ENCODE data around the gene SLC24A3.
"Not testable (repeated sequence)": the region's sequence is repeated elsewhere in the genome, so short reads cannot be mapped to it uniquely, and the experiment has no call there.

SLC24A3 gene

DNA sequence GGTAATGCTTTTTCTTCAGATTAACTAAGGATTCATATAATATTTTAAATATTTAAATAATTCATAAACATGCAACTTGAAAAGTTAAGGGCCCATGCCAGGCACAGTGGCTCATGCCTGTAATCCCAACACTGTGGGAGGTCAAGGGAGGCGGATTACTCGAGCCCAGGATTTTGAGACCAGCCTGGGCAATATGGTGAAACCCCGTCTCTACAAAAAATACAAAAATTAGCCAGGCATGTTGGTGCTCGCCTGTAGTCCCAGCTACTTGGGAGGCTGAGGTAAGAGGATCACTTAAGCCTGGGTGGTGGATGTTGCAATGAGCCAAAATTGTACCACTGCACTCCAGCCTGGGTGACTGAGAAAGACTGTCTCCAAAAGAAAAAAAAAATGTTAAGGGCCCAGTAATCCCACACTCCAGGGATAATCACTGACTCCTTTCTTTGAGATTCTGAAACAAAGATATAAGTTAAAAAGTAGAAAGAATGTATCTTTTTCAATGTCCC, 537.7 kb downstream of the SLC24A3 start:
- Histone ChIP-seq H3K4me3 (ENCODE audit: low read length) (no peak overlapping the region), H3K9ac (ENCODE audit: low read depth, low read length) (no peak overlapping the region)

DNA sequence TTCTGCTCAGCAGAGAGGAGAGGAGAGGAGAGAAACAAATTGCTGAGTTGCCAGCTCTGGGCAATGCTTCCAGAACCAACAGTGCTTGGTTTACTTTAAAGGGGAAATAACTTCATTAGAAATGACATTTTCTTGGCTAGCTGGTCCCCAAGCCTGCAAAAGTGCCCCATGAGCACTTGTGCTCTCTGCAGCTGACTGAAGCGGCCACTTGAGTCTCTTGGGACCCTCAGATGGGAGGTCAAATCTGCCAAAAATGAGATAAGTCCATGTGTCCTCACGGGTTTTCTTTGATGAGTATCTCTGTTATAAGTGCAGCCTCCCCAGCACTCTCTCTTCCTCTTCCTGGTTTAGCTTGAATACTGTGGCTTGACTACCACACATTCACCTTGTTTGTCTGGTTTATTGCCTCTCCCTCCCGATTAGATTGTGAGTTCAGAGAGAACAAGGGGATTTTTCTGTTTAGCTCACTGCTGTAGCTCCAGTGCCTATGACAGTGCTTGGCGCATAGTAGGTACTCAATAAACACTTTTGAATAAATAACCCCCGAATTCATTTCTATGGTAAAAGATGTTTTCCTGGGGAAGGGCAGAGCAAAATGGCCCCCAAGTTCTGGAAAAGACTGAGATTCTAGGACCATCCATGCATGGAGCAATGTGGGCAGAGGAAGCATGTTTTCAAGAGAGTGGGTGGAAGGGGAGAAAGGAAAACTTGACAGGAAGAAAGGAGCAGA, 538.6 kb downstream of the SLC24A3 start:
- no peaks in the 10 kb centered on the region for H3K36me3 ChIP-seq (ENCODE audit: insufficient read depth, low read length)
- H3K4me1 ChIP-seq (ENCODE audit: control insufficient read depth, insufficient read depth, low read length) = no peaks in the 10 kb centered on the region
- H3K9me3 ChIP-seq (replicated peaks; ENCODE audit: low read length) = no peaks in the 10 kb centered on the region
- peaks cover 28% of the 10 kb centered on the region for H3K27me3 ChIP-seq (ENCODE audit: control insufficient read depth, insufficient read depth, low read length)
- no peak overlapping the region for H3K9ac ChIP-seq (ENCODE audit: low read depth, low read length)
- no peak overlapping the region for H3K4me2 ChIP-seq (ENCODE audit: low read length)
- no peak overlapping the region for H3K4me3 ChIP-seq (ENCODE audit: low read length)

More for the DNA sequence above, 537.7 kb downstream of the SLC24A3 start:
- Histone ChIP-seq H3K4me1 (ENCODE audit: control insufficient read depth, insufficient read depth, low read length) (no peaks in the 10 kb centered on the region), H3K9me3 (replicated peaks; ENCODE audit: low read length) (no peaks in the 10 kb centered on the region), H3K27me3 (ENCODE audit: control insufficient read depth, insufficient read depth, low read length) (peaks cover 28% of the 10 kb centered on the region), H3K36me3 (ENCODE audit: insufficient read depth, low read length) (no peaks in the 10 kb centered on the region), H3K4me2 (ENCODE audit: low read length) (no peak overlapping the region)

DNA sequence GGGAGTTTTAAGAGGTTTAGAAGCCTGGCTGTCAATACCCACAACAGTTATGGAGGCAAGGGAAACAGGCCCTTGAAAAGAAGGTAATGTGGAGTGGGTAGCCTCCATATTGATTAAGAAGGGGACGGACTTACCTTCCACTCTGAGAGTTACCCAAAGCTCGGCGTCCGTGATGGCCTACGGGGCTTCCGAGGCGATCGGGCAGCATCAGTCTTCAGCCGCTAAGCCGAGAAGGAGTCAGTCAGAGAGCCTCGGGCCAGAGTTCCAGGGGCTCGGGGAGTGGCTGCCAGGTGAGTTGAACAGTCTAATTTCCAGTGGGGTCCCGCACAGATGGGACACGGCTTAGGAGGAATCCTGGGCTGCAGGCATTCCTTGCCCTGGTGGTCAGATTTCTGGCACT, 541.8 kb downstream of the SLC24A3 start:
- peaks cover 14% of the 10 kb centered on the region for H3K4me1 ChIP-seq (ENCODE audit: control insufficient read depth, insufficient read depth, low read length)
- H3K9ac ChIP-seq (ENCODE audit: low read depth, low read length) = not testable (repeated sequence)

DNA sequence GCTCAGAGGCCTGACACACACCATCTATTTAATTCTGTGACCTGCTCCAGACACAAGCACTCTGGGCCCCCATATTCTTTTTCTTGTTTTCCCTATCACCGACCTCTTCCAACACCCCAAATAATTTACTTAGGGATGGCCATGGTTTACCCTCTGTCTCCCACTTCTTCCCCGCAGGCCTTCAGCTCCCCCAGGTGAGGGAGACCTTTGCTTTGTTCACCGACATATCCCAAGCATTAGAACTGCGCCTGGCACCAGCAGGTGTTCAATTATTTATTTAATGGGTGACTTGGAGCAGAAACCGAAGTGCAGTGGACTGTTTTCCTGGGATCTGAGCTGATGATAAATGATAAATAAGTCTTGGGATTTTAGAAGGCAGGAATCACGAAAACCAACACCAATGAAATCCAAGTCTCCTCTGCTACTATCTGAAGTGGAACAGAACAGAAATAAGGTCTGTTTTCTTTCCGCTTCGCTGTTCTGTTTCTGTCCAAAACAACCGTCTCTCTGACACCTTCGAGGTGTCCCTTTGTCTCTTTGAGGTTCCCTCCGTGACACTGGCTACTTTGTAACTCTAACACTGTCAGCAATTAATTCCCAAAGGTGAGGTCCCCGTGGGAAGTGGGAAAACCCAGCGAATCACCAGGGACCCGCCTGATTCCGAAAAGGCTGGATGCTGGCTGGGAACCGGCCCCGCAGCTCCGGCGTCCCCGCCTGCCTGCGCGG, 544.5 kb downstream of the SLC24A3 start:
- H3K4me2 ChIP-seq (ENCODE audit: low read length) = peak overlapping the region; percentile 87
- H3K4me1 ChIP-seq (ENCODE audit: control insufficient read depth, insufficient read depth, low read length) = peaks cover 24% of the 10 kb centered on the region
- no peaks in the 10 kb centered on the region for H3K27me3 ChIP-seq (ENCODE audit: control insufficient read depth, insufficient read depth, low read length)
- peak overlapping the region; percentile 79 for H3K4me3 ChIP-seq (ENCODE audit: low read length)
- no peaks in the 10 kb centered on the region for H3K9me3 ChIP-seq (replicated peaks; ENCODE audit: low read length)
- H3K36me3 ChIP-seq (ENCODE audit: insufficient read depth, low read length) = no peaks in the 10 kb centered on the region
- H3K9ac ChIP-seq (ENCODE audit: low read depth, low read length) = peak overlapping the region; percentile 83

More for the DNA sequence above, 541.8 kb downstream of the SLC24A3 start:
- H3K9me3 ChIP-seq (replicated peaks; ENCODE audit: low read length); H3K4me2 ChIP-seq (ENCODE audit: low read length); H3K4me3 ChIP-seq (ENCODE audit: low read length); H3K36me3 ChIP-seq (ENCODE audit: insufficient read depth, low read length): not testable (repeated sequence)
- peaks cover 22% of the 10 kb centered on the region for H3K27me3 ChIP-seq (ENCODE audit: control insufficient read depth, insufficient read depth, low read length)

DNA sequence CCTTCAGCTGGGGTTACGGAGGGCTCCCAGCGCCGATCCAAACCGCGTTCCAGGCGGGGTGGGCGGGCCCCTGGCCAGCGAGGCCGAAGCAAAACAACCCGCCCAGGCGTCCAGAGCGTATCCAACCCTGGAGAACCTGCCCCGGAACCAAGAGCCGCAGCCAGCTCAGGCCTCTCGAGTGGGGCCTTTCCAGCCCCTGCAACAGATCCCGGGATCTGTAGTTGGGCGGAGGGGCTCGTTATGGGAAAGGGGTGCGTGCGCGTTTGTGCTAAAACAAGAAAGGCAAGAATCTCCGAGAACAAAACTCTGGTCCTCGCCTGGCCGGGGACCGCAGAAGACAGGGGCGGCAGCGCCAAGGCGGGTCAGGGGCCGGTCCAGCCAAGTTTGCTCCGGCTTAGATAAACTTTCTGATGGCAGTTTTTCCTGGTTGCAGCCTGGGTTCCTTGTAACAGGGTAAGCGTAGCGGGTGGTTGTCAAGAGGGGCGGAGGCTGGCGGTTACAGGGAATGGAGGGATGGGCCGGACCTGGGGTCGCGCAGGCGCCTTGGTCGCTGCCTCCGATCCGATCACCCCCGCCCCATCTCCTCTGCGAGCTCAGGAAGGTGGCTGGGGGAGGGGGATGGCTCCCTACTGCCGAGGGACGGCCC, 545.2 kb downstream of the SLC24A3 start:
- Histone ChIP-seq H3K36me3 (ENCODE audit: insufficient read depth, low read length) (no peaks in the 10 kb centered on the region), H3K9ac (ENCODE audit: low read depth, low read length) (peak overlapping the region; percentile 83), H3K9me3 (replicated peaks; ENCODE audit: low read length) (no peaks in the 10 kb centered on the region), H3K4me1 (ENCODE audit: control insufficient read depth, insufficient read depth, low read length) (peaks cover 24% of the 10 kb centered on the region), H3K4me3 (ENCODE audit: low read length) (peak overlapping the region; percentile 79), H3K27me3 (ENCODE audit: control insufficient read depth, insufficient read depth, low read length) (no peaks in the 10 kb centered on the region), H3K4me2 (ENCODE audit: low read length) (peak overlapping the region; percentile 87)

DNA sequence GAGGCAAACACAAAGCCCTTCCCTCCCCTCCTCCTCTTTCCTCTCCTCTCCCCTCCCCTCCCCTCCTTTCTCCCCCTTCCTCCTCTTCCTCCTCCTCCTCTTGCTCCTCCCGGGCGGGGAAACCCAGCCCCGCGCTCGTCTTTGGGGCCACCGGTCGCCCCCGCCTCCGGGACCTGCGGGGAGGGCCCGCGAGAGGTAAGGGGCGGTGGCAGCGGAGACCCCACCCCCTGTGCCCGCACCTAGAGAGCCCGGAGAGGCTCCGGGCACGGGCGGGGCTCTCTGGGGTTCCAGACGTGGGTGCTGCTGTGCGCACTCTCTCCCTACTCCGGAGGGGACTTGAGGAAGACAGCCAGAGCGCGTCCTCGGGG, 545.7 kb downstream of the SLC24A3 start, which contains the start of gene RIN2:
Gene RIN2, plus strand, starts transcription at position 126 of the 368 bp plus-strand sequence. CDS start 131,344 bp downstream, outside the sequence.
- Histone ChIP-seq H3K4me2 (ENCODE audit: low read length) (peak within 1 kb of the TSS; percentile 87), H3K36me3 (ENCODE audit: insufficient read depth, low read length) (no peaks in the 10 kb centered on the region), H3K4me1 (ENCODE audit: control insufficient read depth, insufficient read depth, low read length) (peaks cover 24% of the 10 kb centered on the region), H3K9me3 (replicated peaks; ENCODE audit: low read length) (no peaks in the 10 kb centered on the region), H3K4me3 (ENCODE audit: low read length) (peak within 1 kb of the TSS; percentile 79), H3K9ac (ENCODE audit: low read depth, low read length) (peak within 1 kb of the TSS; percentile 83), H3K27me3 (ENCODE audit: control insufficient read depth, insufficient read depth, low read length) (no peaks in the 10 kb centered on the region)

DNA sequence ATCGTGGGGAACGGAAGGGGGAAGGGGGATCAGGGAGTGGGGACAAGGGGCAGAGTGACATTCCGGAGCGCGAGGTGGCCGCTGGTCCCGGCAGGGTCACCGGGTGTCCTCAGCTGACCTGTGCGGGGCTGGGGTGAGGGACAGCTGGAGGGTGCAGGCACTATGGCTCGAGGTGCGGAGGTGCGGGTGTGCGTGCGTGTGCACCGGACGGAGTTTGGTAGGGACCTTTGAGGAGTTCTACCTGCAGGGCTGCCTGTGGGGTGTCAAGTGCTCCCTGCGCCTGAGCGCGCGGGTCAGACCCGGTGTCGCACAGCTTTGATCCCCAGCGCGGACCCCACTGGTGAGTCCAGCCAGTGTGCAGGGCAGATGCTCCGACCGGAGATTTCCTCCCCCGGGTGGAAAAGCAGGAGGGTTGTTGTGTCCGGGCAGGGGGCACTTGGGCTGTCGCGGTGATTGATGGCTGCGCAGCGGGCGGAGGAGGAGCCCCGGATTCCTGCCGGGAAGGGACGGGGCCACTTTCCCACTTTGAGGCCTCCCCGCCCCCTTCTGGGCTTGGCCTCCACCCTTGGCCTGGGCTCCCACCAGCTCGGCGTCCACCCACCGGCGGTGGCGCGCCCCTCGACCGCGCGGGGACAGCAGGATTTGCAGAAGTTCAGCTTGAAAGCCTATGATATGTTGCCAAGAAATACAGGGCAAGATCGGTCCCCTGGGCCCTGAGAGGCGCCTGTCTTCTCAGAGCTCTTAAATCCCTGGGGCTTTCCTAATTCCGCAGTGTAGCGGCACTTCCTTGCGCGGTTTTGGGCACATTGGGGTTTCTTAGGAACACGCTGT, 546.3 kb downstream of the SLC24A3 start:
- Histone ChIP-seq H3K4me3 (ENCODE audit: low read length) (peak overlapping the region; percentile 79), H3K9me3 (replicated peaks; ENCODE audit: low read length) (no peaks in the 10 kb centered on the region), H3K4me1 (ENCODE audit: control insufficient read depth, insufficient read depth, low read length) (peaks cover 24% of the 10 kb centered on the region), H3K27me3 (ENCODE audit: control insufficient read depth, insufficient read depth, low read length) (no peaks in the 10 kb centered on the region), H3K36me3 (ENCODE audit: insufficient read depth, low read length) (no peaks in the 10 kb centered on the region), H3K4me2 (ENCODE audit: low read length) (peak overlapping the region; percentile 87), H3K9ac (ENCODE audit: low read depth, low read length) (peak overlapping the region; percentile 83)

DNA sequence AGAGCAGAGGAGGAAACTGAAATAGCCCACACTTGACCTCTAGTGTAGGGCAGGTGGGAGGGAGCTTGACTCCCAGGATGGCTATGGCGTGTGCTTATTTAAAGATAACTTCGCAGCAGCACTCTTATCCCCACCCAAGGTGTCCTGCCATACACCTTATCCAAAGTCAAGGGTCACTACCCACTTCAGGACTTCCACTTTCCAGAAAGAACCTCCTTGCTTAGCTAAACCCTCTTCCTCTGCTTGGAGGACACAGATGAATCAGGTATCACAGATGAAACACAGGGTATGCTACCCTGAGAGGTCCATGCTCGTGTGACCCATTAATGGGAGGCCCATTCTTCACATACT, 547.9 kb downstream of the SLC24A3 start:
- Histone ChIP-seq H3K9me3 (replicated peaks; ENCODE audit: low read length) (no peaks in the 10 kb centered on the region), H3K4me1 (ENCODE audit: control insufficient read depth, insufficient read depth, low read length) (peaks cover 24% of the 10 kb centered on the region), H3K4me3 (ENCODE audit: low read length) (no peak overlapping the region), H3K36me3 (ENCODE audit: insufficient read depth, low read length) (no peaks in the 10 kb centered on the region), H3K9ac (ENCODE audit: low read depth, low read length) (no peak overlapping the region), H3K4me2 (ENCODE audit: low read length) (no peak overlapping the region), H3K27me3 (ENCODE audit: control insufficient read depth, insufficient read depth, low read length) (no peaks in the 10 kb centered on the region)

DNA sequence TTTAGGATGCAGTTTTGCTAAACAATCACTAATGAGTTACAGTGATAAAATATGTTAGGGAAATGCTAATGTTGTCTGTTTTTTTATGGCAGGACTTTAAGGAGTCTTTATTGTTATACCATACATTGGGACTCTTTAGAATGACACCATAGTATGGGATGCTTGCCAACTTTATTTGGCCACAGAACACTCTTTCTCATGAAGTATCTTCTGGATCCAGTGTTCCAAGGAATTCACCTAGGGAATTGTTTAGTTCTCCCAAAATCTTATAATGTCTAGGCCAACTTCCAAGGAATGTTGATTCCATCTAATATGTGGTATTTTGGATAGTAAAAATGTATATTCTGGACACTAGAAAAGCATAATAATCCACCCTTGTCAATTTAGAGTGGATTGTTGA, 548.9 kb downstream of the SLC24A3 start:
- no peak overlapping the region for H3K9ac ChIP-seq (ENCODE audit: low read depth, low read length)
- H3K36me3 ChIP-seq (ENCODE audit: insufficient read depth, low read length) = no peaks in the 10 kb centered on the region
- H3K4me1 ChIP-seq (ENCODE audit: control insufficient read depth, insufficient read depth, low read length) = peaks cover 24% of the 10 kb centered on the region

DNA sequence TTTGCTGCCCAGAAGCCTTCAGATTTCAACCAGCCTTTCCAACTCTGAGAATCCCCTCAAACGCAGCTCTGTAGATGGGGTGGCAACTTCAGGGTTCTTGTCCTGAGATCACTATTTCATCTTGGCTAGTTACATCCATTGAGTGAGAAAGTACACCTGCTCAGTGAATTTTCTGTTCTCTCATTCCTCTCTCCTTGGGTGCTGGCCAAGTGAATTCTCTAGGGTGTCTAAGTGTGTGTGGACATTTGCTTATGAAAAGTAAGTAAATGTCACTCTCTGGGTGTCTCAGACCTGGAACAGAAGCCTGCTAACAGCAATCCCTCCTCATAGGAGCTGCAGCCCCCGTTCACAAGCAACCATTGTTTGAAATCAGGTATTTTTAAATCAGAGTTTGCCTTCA, 549.4 kb downstream of the SLC24A3 start:
- H3K4me1 ChIP-seq (ENCODE audit: control insufficient read depth, insufficient read depth, low read length) = peaks cover 22% of the 10 kb centered on the region
- no peaks in the 10 kb centered on the region for H3K9me3 ChIP-seq (replicated peaks; ENCODE audit: low read length)
- no peaks in the 10 kb centered on the region for H3K36me3 ChIP-seq (ENCODE audit: insufficient read depth, low read length)
- no peak overlapping the region for H3K4me3 ChIP-seq (ENCODE audit: low read length)
- no peak overlapping the region for H3K4me2 ChIP-seq (ENCODE audit: low read length)
- no peaks in the 10 kb centered on the region for H3K27me3 ChIP-seq (ENCODE audit: control insufficient read depth, insufficient read depth, low read length)
- no peak overlapping the region for H3K9ac ChIP-seq (ENCODE audit: low read depth, low read length)

More for the DNA sequence above, 548.9 kb downstream of the SLC24A3 start:
- H3K4me2 ChIP-seq (ENCODE audit: low read length) = no peak overlapping the region
- H3K9me3 ChIP-seq (replicated peaks; ENCODE audit: low read length) = no peaks in the 10 kb centered on the region
- no peaks in the 10 kb centered on the region for H3K27me3 ChIP-seq (ENCODE audit: control insufficient read depth, insufficient read depth, low read length)
- H3K4me3 ChIP-seq (ENCODE audit: low read length) = no peak overlapping the region

DNA sequence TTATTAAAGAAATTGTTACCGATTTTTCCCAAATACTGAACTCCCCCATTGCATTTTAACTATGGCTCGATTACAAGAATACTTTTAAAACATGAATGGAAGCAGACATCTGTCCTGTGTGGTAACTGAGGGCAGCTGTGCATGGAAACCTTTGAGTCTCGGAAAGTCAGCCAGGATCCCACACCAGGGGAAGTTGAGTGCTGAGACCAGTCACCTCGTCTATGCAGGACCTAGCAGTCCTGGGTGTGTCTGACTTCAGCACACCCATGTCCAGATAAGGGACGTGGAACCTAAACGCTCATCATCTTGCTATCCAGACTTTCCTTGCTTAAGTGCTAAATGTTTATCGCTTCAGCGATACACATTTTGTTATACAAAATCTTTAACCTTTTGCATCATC, 551.8 kb downstream of the SLC24A3 start:
- Histone ChIP-seq H3K9ac (ENCODE audit: low read depth, low read length) (no peak overlapping the region), H3K4me2 (ENCODE audit: low read length) (no peak overlapping the region), H3K9me3 (replicated peaks; ENCODE audit: low read length) (no peaks in the 10 kb centered on the region), H3K4me1 (ENCODE audit: control insufficient read depth, insufficient read depth, low read length) (peaks cover 10% of the 10 kb centered on the region), H3K36me3 (ENCODE audit: insufficient read depth, low read length) (no peaks in the 10 kb centered on the region), H3K27me3 (ENCODE audit: control insufficient read depth, insufficient read depth, low read length) (no peaks in the 10 kb centered on the region), H3K4me3 (ENCODE audit: low read length) (no peak overlapping the region)
